Measurements from ENCODE around the gene BRWD1.

Gene BRWD1

GRCh38 chr21:39344848-39345247 is 31.4 kb upstream of the BRWD1 start:
- H3K4me3 ChIP-seq (ENCODE audit: low read depth, low read length): no peak overlapping the region
- TF ChIP-seq, protein P1, sequence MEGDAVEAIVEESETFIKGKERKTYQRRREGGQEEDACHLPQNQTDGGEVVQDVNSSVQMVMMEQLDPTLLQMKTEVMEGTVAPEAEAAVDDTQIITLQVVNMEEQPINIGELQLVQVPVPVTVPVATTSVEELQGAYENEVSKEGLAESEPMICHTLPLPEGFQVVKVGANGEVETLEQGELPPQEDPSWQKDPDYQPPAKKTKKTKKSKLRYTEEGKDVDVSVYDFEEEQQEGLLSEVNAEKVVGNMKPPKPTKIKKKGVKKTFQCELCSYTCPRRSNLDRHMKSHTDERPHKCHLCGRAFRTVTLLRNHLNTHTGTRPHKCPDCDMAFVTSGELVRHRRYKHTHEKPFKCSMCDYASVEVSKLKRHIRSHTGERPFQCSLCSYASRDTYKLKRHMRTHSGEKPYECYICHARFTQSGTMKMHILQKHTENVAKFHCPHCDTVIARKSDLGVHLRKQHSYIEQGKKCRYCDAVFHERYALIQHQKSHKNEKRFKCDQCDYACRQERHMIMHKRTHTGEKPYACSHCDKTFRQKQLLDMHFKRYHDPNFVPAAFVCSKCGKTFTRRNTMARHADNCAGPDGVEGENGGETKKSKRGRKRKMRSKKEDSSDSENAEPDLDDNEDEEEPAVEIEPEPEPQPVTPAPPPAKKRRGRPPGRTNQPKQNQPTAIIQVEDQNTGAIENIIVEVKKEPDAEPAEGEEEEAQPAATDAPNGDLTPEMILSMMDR (IDR thresholded peaks at IDR 0.05; ENCODE audit: borderline replicate concordance, insufficient read depth, low read depth, low read length): no peak

DNA sequence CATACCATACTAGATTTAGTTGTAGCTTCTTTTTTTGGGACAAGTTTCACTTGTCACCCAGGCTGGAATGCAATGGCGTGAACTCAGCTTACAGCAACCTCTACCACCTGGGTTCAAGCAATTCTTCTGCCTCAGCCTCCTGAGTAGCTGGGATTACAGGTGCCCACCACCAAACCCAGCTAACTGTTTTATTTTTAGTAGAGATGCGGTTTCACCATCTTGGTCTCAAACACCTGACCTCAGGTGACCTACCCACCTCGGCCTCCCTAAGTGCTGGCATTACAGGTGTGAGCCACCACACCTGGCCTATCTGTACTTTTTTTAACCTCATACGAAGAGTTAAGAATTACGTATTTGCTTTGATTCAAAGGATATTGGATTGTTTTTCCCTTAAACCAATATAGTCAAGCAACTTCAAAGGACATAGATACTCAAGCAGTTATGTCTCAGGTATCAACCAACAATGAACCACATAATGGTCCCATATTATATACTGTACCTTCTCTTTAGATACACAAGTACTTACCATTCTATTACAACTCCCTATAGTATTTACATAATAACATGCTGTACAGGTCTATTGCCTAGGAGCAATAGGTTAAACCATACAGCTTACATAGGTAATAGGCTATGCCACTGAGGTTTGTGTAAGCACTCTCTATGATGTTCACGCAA is 28.0 kb upstream of the BRWD1 start:
- H3K4me3 ChIP-seq (ENCODE audit: low read depth, low read length): no peak overlapping the region
- TF ChIP-seq, protein P1 (IDR thresholded peaks at IDR 0.05; ENCODE audit: borderline replicate concordance, insufficient read depth, low read depth, low read length): no peak

GRCh38 chr21:39340687-39341086 is 27.3 kb upstream of the BRWD1 start:
- TF ChIP-seq, protein P1 (IDR thresholded peaks at IDR 0.05; ENCODE audit: borderline replicate concordance, insufficient read depth, low read depth, low read length): no peak
- H3K4me3 ChIP-seq (ENCODE audit: low read depth, low read length): no peak overlapping the region

- H3K4me3 ChIP-seq (ENCODE audit: low read depth, low read length): no peak overlapping the region
- TF ChIP-seq, protein P1 (IDR thresholded peaks at IDR 0.05; ENCODE audit: borderline replicate concordance, insufficient read depth, low read depth, low read length): no peak
Observed at GRCh38 chr21:39339231-39339630, 25.8 kb upstream of the BRWD1 start.

GRCh38 chr21:39336457-39337008 is 23.1 kb upstream of the BRWD1 start:
- H3K4me3 ChIP-seq (ENCODE audit: low read depth, low read length): no peak overlapping the region
- TF ChIP-seq, protein P1 (IDR thresholded peaks at IDR 0.05; ENCODE audit: borderline replicate concordance, insufficient read depth, low read depth, low read length): no peak

- TF ChIP-seq, protein P1 (IDR thresholded peaks at IDR 0.05; ENCODE audit: borderline replicate concordance, insufficient read depth, low read depth, low read length): no peak
- H3K4me3 ChIP-seq (ENCODE audit: low read depth, low read length): no peak overlapping the region
Observed at GRCh38 chr21:39334611-39335010, 21.2 kb upstream of the BRWD1 start.

DNA sequence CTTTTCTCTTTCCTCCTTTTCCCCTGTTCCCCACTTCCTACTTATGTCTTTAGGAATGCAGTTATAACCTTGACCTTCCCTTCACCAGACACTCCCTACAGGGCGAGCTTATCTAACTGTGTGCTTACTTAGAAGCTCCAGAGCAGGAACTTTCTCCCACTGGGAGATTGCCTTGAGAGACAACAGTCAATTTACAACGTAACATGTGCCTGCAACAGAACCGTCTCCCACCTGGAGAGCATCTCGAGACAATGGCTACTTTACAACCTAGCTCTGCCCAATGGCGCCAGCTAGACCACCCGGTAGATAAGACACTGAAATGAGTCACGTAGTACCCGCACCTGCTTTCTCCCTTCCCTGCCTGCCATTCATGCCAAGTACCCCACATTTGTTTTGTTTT is 18.7 kb upstream of the BRWD1 start:
- H3K4me3 ChIP-seq (ENCODE audit: low read depth, low read length): no peak overlapping the region
- TF ChIP-seq, protein P1 (IDR thresholded peaks at IDR 0.05; ENCODE audit: borderline replicate concordance, insufficient read depth, low read depth, low read length): no peak
